Measurements from ENCODE around the gene PKDREJ.
"Not testable (repeated sequence)": the region's sequence is repeated elsewhere in the genome, so short reads cannot be mapped to it uniquely, and the experiment has no call there.

PKDREJ gene, protein sequence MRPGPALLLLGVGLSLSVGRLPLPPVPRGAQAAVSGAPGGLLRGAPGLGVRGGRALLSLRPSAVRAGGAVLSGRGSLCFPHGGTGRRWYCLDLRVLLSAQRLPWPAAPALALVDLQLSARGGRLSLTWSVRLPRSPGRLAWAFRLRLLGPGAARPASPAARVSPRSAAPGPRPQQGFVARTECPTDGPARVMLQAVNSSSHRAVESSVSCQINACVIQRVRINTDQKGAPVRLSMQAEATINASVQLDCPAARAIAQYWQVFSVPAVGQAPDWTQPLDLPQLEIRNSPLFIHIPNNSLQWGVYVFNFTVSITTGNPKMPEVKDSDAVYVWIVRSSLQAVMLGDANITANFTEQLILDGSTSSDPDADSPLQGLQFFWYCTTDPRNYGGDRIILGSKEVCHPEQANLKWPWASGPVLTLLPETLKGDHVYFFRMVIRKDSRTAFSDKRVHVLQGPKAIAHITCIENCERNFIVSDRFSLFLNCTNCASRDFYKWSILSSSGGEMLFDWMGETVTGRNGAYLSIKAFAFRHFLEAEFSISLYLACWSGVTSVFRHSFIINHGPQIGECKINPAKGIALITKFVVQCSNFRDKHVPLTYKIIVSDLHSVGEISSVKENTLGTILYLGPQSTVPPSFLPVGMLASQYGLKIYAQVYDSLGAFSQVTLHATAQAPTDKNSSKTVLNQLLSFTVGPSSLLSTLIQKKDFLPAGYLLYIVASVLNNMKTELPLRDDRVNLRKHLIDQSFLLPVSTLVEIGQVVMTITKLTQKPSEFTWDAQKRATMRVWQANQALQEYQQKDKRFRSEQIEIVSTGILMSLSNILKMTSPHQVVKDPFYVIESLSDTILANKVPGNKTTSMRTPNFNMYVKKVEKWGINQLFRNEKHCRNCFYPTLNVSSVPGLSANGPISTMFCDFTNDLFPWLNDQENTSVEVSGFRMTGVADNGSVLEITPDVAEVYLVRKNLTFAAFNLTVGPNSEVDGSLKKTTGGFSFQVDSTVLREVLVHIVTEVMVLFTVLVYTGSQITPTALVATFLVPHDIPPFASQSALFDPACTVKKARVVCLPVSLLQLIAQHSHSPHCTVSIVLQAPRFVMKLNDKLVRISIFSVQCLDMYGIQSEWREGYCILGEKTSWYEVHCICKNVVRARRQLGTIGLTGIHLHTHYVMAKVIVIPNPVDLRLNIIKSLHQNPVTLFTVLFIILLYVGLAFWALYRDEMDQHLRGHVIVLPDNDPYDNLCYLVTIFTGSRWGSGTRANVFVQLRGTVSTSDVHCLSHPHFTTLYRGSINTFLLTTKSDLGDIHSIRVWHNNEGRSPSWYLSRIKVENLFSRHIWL (N-terminal part only)

DNA sequence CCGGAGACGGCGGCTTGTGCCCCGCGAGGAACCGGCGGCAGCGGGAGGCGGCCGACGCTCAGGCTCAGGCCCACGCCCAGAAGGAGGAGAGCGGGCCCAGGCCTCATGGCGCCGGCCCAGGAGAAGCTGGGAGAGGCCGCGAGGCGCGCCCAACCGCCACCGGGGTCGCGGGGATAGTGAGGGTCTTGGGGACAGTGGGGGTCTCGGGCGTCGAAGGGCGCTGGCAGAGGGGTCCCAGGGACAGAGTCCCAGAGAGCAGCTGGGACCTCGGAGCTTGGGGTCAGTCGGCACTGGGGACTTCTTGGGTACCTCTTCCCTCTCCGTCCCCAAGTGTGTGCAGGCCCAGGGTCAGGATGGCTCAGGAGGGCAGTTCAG lies at the start of gene PKDREJ:
Gene PKDREJ, minus strand, starts transcription at position 128 of the 375 bp plus-strand sequence. Its CDS starts 21 bp downstream, at position 107.
- H2AFZ ChIP-seq (ENCODE audit: low read length, unreplicated experiment) = no peak within 1 kb of the TSS
- H3K36me3 ChIP-seq (ENCODE audit: insufficient read depth, low read length) = no peaks in the 10 kb centered on the region
- H3K79me2 ChIP-seq (ENCODE audit: control insufficient read depth, insufficient read depth, low read length, unreplicated experiment) = peaks cover 2% of the 10 kb centered on the region
- no peaks in the 10 kb centered on the region for H3K4me1 ChIP-seq (ENCODE audit: control insufficient read depth, insufficient read depth, low read length, unreplicated experiment)
- no peak within 1 kb of the TSS for H3K27ac ChIP-seq (ENCODE audit: low read depth, low read length)
- H3K27me3 ChIP-seq (ENCODE audit: insufficient read depth, low read length) = peaks cover 25% of the 10 kb centered on the region; the same call in 1 of the 2 replicates
- H3K4me3 ChIP-seq (ENCODE audit: low read depth, low read length) = no peak within 1 kb of the TSS

DNA sequence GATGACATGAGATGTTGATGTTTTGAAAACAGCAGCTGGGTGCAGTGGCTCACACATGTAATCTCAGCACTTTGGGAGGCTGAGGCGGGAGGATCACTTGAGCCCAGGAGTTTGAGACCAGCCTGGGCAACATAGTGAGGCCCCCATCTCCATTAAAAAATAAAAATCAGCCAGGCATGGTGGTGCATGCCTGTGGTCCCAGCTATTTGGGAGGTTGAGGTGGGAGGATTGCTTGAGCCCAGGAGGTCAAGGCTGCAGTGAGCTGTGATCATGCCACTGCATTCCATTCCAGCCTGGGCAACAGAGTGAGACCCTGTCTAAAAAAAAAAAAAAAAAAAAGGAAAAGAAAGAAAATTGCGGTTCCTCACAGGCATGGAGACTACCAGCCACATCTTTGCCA lies 49.7 kb upstream of the PKDREJ start:
- not testable (repeated sequence) for H3K27me3 ChIP-seq (ENCODE audit: insufficient read depth, low read length); H2AFZ ChIP-seq (ENCODE audit: low read length, unreplicated experiment); H3K27ac ChIP-seq (ENCODE audit: low read depth, low read length); H3K36me3 ChIP-seq (ENCODE audit: insufficient read depth, low read length); H3K4me1 ChIP-seq (ENCODE audit: control insufficient read depth, insufficient read depth, low read length, unreplicated experiment); H3K4me3 ChIP-seq (ENCODE audit: low read depth, low read length)
- peaks cover 13% of the 10 kb centered on the region for H3K79me2 ChIP-seq (ENCODE audit: control insufficient read depth, insufficient read depth, low read length, unreplicated experiment)

DNA sequence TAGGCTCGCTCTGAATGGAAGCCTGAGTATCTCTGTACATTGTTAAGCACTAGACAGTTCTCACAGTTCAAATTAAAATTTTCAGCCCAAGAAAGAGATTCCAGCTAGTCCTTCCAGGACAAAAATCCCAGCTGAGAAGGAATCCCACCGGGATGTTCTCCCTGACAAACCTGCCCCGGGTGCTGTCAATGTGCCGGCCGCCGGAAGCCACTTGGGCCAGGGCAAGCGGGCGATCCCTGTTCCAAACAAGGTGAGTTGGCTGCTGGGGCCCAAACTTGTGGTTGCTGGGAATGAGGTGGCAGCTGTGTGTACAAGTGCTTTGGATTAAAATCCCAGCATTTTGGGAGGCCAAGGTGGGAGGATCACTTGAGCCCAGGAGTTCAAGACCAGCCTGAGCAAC lies 48.9 kb upstream of the PKDREJ start:
- H3K4me3 ChIP-seq (ENCODE audit: low read depth, low read length) = no peak overlapping the region
- no peak overlapping the region for H3K27ac ChIP-seq (ENCODE audit: low read depth, low read length)
- no peak overlapping the region for H2AFZ ChIP-seq (ENCODE audit: low read length, unreplicated experiment)
- H3K79me2 ChIP-seq (ENCODE audit: control insufficient read depth, insufficient read depth, low read length, unreplicated experiment) = peaks cover 18% of the 10 kb centered on the region
- no peaks in the 10 kb centered on the region for H3K4me1 ChIP-seq (ENCODE audit: control insufficient read depth, insufficient read depth, low read length, unreplicated experiment)
- 0 out of 2 replicates have a peak, but pooled peaks cover 3% of the 10 kb centered on the region for H3K36me3 ChIP-seq (ENCODE audit: insufficient read depth, low read length)
- no peaks in the 10 kb centered on the region for H3K27me3 ChIP-seq (ENCODE audit: insufficient read depth, low read length)

DNA sequence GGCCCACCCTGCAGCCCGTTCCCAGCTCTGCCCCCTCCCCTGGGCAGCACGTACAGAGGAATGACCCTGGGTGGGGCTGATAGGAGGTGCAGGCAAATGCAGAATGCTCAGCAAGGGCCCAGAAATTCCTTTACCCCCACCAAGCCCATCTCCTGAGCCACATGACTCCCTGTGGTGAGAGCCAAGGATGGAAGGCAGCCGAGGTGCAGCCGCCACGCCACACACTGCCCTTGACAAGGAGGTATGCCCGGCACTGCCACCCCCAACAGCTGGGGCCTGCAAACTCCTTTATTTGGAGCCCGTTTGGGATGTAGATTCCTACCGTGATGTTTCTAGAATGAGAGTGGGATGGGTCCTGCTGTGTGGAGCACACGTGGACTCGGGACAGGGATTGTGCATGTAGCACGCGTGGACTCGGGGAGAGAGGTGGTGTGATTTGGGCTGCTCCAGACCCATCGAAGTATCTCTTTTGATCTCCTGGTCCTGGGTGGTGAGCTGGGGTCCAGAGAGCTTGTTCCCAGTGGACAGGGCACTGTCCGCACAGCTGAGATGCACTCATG lies 46.5 kb upstream of the PKDREJ start:
- Histone ChIP-seq H3K4me1 (ENCODE audit: control insufficient read depth, insufficient read depth, low read length, unreplicated experiment) (no peaks in the 10 kb centered on the region), H3K4me3 (ENCODE audit: low read depth, low read length) (no peak overlapping the region), H3K79me2 (ENCODE audit: control insufficient read depth, insufficient read depth, low read length, unreplicated experiment) (peaks cover 34% of the 10 kb centered on the region), H3K27me3 (ENCODE audit: insufficient read depth, low read length) (no peaks in the 10 kb centered on the region), H3K36me3 (ENCODE audit: insufficient read depth, low read length) (no peaks in the 10 kb centered on the region), H3K27ac (ENCODE audit: low read depth, low read length) (no peak overlapping the region), H2AFZ (ENCODE audit: low read length, unreplicated experiment) (no peak overlapping the region)

DNA sequence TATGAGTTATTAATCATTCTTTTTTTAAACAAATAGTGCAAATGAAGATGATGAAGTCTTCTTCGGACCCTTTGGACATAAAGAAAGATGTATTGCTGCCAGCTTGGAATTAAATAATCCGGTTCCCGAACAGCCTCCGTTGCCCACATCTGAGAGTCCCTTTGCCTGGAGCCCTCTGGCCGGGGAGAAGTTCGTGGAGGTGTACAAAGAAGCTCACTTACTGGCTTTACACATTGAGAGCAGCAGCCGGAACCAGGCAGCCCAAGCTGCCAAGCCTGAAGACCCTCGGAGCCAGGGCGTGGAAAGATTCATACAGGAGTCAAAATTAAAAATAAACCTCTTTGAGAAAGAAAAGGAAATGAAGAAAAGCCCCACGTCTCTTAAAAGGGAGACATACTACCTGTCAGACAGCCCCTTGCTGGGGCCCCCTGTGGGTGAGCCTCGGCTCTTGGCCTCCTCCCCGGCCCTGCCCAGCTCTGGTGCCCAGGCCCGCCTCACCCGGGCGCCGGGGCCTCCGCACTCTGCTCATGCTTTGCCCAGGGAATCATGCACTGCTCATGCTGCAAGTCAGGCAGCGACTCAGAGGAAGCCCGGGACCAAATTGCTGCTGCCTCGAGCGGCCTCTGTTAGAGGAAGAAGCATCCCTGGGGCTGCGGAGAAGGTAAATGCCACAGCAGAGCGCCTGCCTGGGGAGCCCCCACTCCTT lies 45.3 kb upstream of the PKDREJ start:
- no peaks in the 10 kb centered on the region for H3K27me3 ChIP-seq (ENCODE audit: insufficient read depth, low read length)
- peaks cover 5% of the 10 kb centered on the region for H3K4me1 ChIP-seq (ENCODE audit: control insufficient read depth, insufficient read depth, low read length, unreplicated experiment)
- no peak overlapping the region for H3K4me3 ChIP-seq (ENCODE audit: low read depth, low read length)
- H2AFZ ChIP-seq (ENCODE audit: low read length, unreplicated experiment) = no peak overlapping the region
- no peak overlapping the region for H3K27ac ChIP-seq (ENCODE audit: low read depth, low read length)
- H3K36me3 ChIP-seq (ENCODE audit: insufficient read depth, low read length) = no peaks in the 10 kb centered on the region
- peaks cover 46% of the 10 kb centered on the region for H3K79me2 ChIP-seq (ENCODE audit: control insufficient read depth, insufficient read depth, low read length, unreplicated experiment)

DNA sequence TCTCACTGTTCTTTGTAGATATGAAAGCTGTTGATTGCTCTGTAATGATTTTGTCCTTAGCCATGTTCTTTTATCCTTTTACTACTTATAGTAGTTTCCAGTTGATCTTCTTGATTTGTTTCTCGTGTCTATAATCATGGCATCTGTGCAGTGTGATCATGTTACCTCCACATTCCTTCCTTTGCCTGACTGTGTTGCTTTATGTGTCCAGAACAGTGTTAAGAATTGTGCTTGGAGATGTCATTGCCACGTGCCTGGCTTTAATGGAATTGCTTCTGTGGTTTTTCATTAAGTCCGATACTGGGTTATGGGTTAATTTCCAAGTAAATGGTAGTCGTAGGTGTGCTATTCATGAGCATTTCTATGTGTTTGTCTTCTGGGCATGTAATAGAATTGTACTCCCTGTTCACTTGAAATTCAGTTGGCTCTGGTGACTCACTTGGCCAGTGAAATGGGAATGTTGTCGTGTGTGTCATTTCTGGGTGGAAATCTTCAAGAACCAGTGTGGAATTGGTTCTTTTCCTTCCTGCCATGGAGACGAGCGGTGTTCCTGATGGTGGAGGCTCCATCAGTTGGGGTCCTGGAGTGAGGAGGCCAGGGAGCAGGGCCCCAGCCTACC lies 40.3 kb upstream of the PKDREJ start:
- Histone ChIP-seq H2AFZ (ENCODE audit: low read length, unreplicated experiment) (no peak overlapping the region), H3K36me3 (ENCODE audit: insufficient read depth, low read length) (no peaks in the 10 kb centered on the region), H3K4me3 (ENCODE audit: low read depth, low read length) (no peak overlapping the region), H3K4me1 (ENCODE audit: control insufficient read depth, insufficient read depth, low read length, unreplicated experiment) (peaks cover 10% of the 10 kb centered on the region), H3K27me3 (ENCODE audit: insufficient read depth, low read length) (no peaks in the 10 kb centered on the region), H3K79me2 (ENCODE audit: control insufficient read depth, insufficient read depth, low read length, unreplicated experiment) (peaks cover 55% of the 10 kb centered on the region), H3K27ac (ENCODE audit: low read depth, low read length) (peak overlapping the region; percentile 1; the same call in 1 of the 2 replicates)

DNA sequence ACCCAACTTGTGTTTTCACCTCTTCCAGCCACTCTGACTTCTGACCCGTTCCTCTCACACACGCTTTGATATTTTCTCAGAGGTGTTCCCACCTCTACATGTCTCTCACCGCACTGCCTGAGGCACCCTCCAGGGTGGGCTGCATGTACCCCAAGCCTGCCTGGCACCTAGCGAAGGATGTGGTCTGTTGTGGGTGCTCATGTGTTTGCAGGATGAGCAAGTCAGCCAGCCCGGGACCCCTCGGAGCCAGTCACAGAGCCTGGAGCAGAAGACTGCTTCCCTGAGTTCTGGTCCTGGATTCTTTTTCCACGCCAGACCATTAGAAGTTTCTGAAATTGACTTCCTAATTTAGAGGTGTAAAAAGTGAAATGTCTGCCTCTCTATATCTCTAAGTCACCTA lies 37.3 kb upstream of the PKDREJ start:
- peaks cover 16% of the 10 kb centered on the region for H3K4me1 ChIP-seq (ENCODE audit: control insufficient read depth, insufficient read depth, low read length, unreplicated experiment)
- H3K27ac ChIP-seq (ENCODE audit: low read depth, low read length) = no peak overlapping the region
- no peaks in the 10 kb centered on the region for H3K27me3 ChIP-seq (ENCODE audit: insufficient read depth, low read length)
- no peaks in the 10 kb centered on the region for H3K36me3 ChIP-seq (ENCODE audit: insufficient read depth, low read length)
- peaks cover 51% of the 10 kb centered on the region for H3K79me2 ChIP-seq (ENCODE audit: control insufficient read depth, insufficient read depth, low read length, unreplicated experiment)
- H3K4me3 ChIP-seq (ENCODE audit: low read depth, low read length) = no peak overlapping the region
- no peak overlapping the region for H2AFZ ChIP-seq (ENCODE audit: low read length, unreplicated experiment)

DNA sequence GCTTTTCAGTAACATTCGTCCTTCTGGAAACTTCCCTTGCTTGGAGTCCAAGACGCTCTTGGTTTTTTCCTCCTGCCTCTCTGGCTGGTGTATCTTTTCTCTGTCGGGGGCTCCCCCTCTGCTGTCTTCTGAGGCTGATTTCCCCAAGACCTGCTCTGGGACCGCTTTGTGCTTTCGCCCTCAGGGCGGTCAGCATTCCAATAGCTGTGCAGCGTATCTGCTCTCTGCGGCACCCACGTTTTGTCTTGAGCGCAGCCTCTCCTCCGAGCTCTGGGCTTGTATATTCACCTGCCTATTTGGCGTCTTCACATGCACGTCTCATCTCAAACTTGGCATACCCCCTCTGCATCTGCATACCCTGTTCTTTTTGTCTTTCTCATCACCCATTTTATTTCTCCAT lies 36.0 kb upstream of the PKDREJ start:
- H3K79me2 ChIP-seq (ENCODE audit: control insufficient read depth, insufficient read depth, low read length, unreplicated experiment) = peaks cover 37% of the 10 kb centered on the region
- H3K4me1 ChIP-seq (ENCODE audit: control insufficient read depth, insufficient read depth, low read length, unreplicated experiment) = peaks cover 19% of the 10 kb centered on the region
- no peaks in the 10 kb centered on the region for H3K36me3 ChIP-seq (ENCODE audit: insufficient read depth, low read length)
- H3K27me3 ChIP-seq (ENCODE audit: insufficient read depth, low read length) = no peaks in the 10 kb centered on the region
- H2AFZ ChIP-seq (ENCODE audit: low read length, unreplicated experiment) = no peak overlapping the region
- H3K27ac ChIP-seq (ENCODE audit: low read depth, low read length) = no peak overlapping the region
- no peak overlapping the region for H3K4me3 ChIP-seq (ENCODE audit: low read depth, low read length)

DNA sequence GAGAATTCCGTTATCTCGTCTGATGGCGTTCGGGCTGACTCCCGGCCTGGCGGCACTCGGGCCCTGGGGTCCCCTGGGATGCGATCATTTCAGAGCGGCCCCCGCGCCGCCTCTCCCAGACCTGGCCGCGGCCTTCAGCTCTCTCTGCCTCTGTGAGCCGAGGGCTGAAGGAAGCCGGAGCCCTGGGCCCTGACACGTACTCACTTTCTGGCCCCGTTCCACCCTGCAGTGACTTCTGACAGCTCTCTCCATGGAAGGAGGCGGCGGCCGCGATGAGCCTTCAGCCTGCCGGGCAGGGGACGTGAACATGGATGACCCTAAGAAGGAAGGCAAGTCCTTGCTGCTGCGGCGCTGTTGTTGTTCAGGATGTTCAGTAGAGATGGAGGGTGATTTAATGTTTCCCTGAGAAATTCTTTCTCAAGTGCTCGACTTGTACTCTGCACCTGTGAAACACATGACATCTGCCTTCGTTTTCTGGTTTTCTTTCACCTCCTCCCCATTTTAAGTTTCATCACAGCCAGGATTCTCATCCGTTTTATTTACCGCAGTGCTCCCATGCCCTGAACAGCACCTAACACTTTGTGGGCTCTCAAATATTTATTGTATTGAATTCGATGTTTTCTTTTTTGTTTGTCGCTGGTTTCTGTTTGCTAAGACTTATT lies 34.1 kb upstream of the PKDREJ start:
- H3K79me2 ChIP-seq (ENCODE audit: control insufficient read depth, insufficient read depth, low read length, unreplicated experiment) = peaks cover 22% of the 10 kb centered on the region
- H3K4me3 ChIP-seq (ENCODE audit: low read depth, low read length) = peak overlapping the region; percentile 91
- no peaks in the 10 kb centered on the region for H3K36me3 ChIP-seq (ENCODE audit: insufficient read depth, low read length)
- H3K27me3 ChIP-seq (ENCODE audit: insufficient read depth, low read length) = no peaks in the 10 kb centered on the region
- H2AFZ ChIP-seq (ENCODE audit: low read length, unreplicated experiment) = no peak overlapping the region
- peak overlapping the region; percentile 29; the same call in 1 of the 2 replicates for H3K27ac ChIP-seq (ENCODE audit: low read depth, low read length)
- peaks cover 9% of the 10 kb centered on the region for H3K4me1 ChIP-seq (ENCODE audit: control insufficient read depth, insufficient read depth, low read length, unreplicated experiment)

Data from ACC112 (cell line).